Gastroesophageal sphincter (tissue), 3 donors: ENCODE results near the gene NRXN3.

ENCODE experiments used
- POLR2A ChIP-seq, 2 donors: fragments of 450-650 bp; IDR thresholded peaks; one replicate each; pipeline ENCODE4 v1.6.1; 2017; ENCODE audit warnings: antibody characterized with exemption in 2 of 2, mild to moderate bottlenecking in 2 of 2, moderate library complexity in 1 of 2
- POLR2AphosphoS5 ChIP-seq: sonication (generic); formaldehyde crosslinking; IDR thresholded peaks from one replicate; pipeline ENCODE4 v1.6.1; 2017; ENCODE audit warnings: antibody characterized with exemption
- TF ChIP-seq, protein P1 (sequence below), 4 experiments: fragments of 200-600 bp in 2 of 4; fragments of 450-650 bp in 2 of 4; sonication (generic) in 1 of 4; IDR thresholded peaks; one replicate each; pipeline ENCODE4 v1.5.1; 2017 to 2019; ENCODE audit warnings: antibody characterized with exemption in 4 of 4, mild to moderate bottlenecking in 2 of 4, moderate library complexity in 2 of 4

- TF ChIP-seq, protein P1, sequence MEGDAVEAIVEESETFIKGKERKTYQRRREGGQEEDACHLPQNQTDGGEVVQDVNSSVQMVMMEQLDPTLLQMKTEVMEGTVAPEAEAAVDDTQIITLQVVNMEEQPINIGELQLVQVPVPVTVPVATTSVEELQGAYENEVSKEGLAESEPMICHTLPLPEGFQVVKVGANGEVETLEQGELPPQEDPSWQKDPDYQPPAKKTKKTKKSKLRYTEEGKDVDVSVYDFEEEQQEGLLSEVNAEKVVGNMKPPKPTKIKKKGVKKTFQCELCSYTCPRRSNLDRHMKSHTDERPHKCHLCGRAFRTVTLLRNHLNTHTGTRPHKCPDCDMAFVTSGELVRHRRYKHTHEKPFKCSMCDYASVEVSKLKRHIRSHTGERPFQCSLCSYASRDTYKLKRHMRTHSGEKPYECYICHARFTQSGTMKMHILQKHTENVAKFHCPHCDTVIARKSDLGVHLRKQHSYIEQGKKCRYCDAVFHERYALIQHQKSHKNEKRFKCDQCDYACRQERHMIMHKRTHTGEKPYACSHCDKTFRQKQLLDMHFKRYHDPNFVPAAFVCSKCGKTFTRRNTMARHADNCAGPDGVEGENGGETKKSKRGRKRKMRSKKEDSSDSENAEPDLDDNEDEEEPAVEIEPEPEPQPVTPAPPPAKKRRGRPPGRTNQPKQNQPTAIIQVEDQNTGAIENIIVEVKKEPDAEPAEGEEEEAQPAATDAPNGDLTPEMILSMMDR (IDR thresholded peaks at IDR 0.05) = no peak
- TF ChIP-seq POLR2A (IDR thresholded peaks at IDR 0.05) = no peak
- TF ChIP-seq POLR2AphosphoS5 = no peak
Observed at GRCh38 chr14:78340250-78340649, 170.1 kb downstream of the NRXN3 start.
